IPS-18a (cell line): Measurements from ENCODE around the gene IPCEF1.

ENCODE experiments used
- H3K27ac ChIP-seq: one replicate; pipeline ENCODE4 v1.5.1; 2013; ENCODE audit warnings: low read length
- H3K27me3 ChIP-seq: one replicate; pipeline ENCODE4 v1.6.1; 2013; ENCODE audit warnings: mild to moderate bottlenecking, low read length; ENCODE audit not compliant: control insufficient read depth, insufficient read depth
- H3K36me3 ChIP-seq: one replicate; pipeline ENCODE4 v1.6.1; 2013; ENCODE audit warnings: low read depth, low read length; ENCODE audit not compliant: control insufficient read depth
- H3K4me1 ChIP-seq: one replicate; pipeline ENCODE4 v1.6.1; 2013; ENCODE audit warnings: low read depth, low read length; ENCODE audit not compliant: control insufficient read depth
- H3K4me3 ChIP-seq: one replicate; pipeline ENCODE4 v1.5.1; 2013; ENCODE audit warnings: low read length
- H3K9ac ChIP-seq: one replicate; pipeline ENCODE4 v1.6.1; 2013; ENCODE audit warnings: mild to moderate bottlenecking, low read length, moderate library complexity
- H3K9me3 ChIP-seq: one replicate; pipeline ENCODE4 v1.6.1; 2013; ENCODE audit warnings: low read depth, low read length; ENCODE audit not compliant: control insufficient read depth

Gene IPCEF1

DNA sequence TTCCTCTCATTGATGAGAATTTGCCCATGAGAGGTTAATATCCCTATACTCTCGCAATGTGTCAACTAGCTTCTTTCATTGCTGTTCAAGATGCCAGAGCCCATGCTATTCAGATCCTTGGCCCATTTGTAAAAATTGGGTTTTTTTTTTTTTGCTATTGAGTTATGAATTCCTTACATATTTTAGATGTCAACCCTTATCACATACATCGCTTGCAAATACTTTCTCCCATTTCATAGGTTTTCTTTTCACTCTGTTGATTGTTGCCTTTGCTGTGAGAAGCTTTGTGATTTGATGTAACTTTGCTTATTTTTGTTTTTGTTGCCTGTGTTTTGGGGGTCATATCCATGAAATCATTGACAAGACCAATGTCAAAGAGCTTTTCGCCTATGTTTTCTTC, 32.2 kb upstream of the IPCEF1 start:
- Histone ChIP-seq H3K9ac (no peak overlapping the region), H3K9me3 (no peaks in the 10 kb centered on the region), H3K27ac (no peak overlapping the region), H3K36me3 (no peaks in the 10 kb centered on the region), H3K27me3 (no peaks in the 10 kb centered on the region), H3K4me1 (no peaks in the 10 kb centered on the region), H3K4me3 (no peak overlapping the region)

DNA sequence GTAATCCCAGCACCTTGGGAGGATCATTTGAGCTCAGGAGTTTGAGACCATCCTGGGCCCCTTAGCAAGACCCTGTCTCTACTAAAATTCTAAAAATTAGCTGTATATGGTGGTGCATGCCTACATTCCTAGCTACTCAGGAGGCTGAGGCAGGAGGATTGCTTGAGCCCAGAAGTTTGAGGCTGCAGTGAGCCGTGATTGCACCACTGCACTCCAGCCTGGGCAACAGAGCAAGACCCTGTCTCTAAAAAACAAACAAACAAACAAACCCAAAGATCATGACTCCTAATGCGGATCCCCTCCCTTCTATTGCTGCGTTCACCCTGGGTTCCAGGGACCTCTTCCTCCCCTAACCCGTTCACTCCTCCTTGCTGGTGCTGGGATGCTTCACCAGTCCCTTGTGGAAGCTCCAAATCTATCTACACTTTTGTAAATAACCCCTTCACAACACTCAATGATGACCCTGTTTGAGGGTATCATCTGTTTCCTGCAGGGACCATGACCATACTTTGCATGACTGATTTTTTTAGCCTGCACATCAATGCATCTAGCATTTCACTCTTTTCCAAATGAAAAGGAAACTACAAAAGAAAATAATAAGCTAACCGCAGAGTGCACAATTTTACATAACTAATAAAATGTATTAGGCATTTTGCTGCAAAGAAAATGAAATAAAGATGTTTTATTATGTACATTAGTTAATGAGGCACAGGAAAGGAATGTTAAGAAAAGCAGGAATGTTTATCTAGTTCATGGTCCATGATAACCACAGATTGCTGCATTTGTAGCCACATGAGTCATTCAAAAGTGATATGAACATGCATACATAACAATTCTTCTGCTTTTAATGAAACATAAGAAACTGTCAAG, 30.5 kb upstream of the IPCEF1 start:
- H3K36me3 ChIP-seq, result no peaks in the 10 kb centered on the region
- H3K4me3 ChIP-seq, result no peak overlapping the region
- no peaks in the 10 kb centered on the region for H3K27me3 ChIP-seq
- no peak overlapping the region for H3K27ac ChIP-seq
- H3K4me1 ChIP-seq, result no peaks in the 10 kb centered on the region
- H3K9me3 ChIP-seq, result no peaks in the 10 kb centered on the region
- H3K9ac ChIP-seq, result no peak overlapping the region

DNA sequence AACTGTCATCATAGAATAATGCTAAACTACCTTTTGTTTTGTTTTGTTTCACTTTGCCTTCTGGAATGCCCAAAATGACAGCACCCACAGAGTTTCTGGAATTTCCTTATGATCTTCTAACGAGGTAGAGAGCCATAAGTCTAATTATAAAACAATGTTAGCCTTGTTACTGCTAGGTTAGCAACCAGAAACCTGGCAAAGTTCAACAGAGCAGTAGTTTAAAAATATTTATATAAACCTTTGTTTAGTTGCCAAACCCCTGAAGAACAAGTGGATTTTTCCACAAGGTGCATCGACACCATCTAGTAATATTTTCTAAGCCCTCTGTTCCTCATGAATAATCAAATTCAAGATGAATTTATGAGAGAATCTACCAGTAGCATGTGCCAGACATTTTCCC, 27.6 kb upstream of the IPCEF1 start:
- H3K27me3 ChIP-seq, result no peaks in the 10 kb centered on the region

DNA sequence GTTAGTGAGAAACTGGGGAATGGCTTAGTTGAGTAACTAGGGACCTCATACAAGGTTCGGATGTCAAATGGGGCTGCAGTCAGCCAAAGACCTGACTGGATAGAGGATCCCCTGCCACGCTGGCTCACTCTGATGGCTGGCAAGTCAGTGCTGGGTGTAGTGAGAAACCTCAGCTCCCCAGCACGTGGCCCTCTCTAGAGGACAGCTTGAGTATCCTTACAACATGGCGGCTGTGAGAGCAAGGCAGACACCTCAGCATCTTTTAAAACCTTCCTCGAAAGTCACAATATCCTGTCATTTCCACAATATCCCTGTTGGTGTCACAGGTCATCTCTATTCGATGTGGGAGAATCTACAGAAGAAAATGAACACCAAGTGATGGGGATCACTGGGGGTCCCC, 26.7 kb upstream of the IPCEF1 start:
- H3K9me3 ChIP-seq, result no peaks in the 10 kb centered on the region
- H3K4me1 ChIP-seq, result no peaks in the 10 kb centered on the region
- H3K36me3 ChIP-seq, result no peaks in the 10 kb centered on the region
- H3K27me3 ChIP-seq, result no peaks in the 10 kb centered on the region
- no peak overlapping the region for H3K4me3 ChIP-seq
- no peak overlapping the region for H3K27ac ChIP-seq
- H3K9ac ChIP-seq, result no peak overlapping the region

More for the DNA sequence above, 27.6 kb upstream of the IPCEF1 start:
- H3K4me1 ChIP-seq, result no peaks in the 10 kb centered on the region
- no peak overlapping the region for H3K4me3 ChIP-seq
- H3K27ac ChIP-seq, result no peak overlapping the region
- H3K9ac ChIP-seq, result no peak overlapping the region
- H3K36me3 ChIP-seq, result no peaks in the 10 kb centered on the region
- no peaks in the 10 kb centered on the region for H3K9me3 ChIP-seq

DNA sequence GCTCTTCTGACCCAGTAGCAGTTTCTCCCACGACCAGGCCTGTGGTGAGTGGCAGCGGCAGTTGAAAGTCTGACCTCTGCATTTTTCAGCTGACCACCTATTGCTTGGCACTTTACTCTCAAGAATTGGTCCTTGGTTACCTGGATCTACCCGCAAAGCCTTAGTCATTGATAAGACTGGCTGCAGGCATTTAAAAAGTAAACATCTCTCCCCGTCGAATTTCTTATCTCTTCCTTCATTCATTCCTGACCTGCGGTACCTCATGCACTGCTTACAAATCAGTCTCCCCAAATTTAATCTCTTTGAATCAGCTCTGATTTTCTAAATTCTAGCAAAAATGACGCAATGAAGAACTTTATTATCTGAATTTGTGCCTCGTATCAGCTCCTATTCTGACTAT, 26.1 kb upstream of the IPCEF1 start:
- no peaks in the 10 kb centered on the region for H3K27me3 ChIP-seq
- no peaks in the 10 kb centered on the region for H3K36me3 ChIP-seq
- H3K9ac ChIP-seq, result no peak overlapping the region
- no peak overlapping the region for H3K27ac ChIP-seq
- no peaks in the 10 kb centered on the region for H3K9me3 ChIP-seq
- no peak overlapping the region for H3K4me3 ChIP-seq
- H3K4me1 ChIP-seq, result no peaks in the 10 kb centered on the region

DNA sequence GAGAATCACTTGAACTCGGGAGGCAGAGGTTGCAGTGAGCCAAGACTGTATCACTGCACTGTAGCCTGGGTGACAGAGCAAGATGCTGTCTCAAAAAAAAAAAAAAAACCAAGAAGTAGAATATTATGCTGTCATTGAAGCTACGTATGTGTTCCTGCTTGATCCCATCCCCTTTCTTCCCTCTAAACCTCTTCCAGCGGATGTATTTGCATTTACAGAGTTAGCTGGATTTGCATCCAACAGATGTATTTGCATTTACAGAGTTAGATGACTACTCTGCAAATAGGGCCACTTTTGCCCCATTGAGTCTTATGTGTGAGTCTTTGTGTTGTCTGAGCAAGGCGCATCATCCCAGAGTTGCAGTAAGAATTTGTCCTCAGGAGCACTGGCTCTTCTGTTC, 24.9 kb upstream of the IPCEF1 start:
- H3K36me3 ChIP-seq, result no peaks in the 10 kb centered on the region
- H3K4me1 ChIP-seq, result no peaks in the 10 kb centered on the region
- H3K4me3 ChIP-seq, result no peak overlapping the region
- no peak overlapping the region for H3K9ac ChIP-seq
- H3K27ac ChIP-seq, result no peak overlapping the region
- no peaks in the 10 kb centered on the region for H3K9me3 ChIP-seq
- no peaks in the 10 kb centered on the region for H3K27me3 ChIP-seq

DNA sequence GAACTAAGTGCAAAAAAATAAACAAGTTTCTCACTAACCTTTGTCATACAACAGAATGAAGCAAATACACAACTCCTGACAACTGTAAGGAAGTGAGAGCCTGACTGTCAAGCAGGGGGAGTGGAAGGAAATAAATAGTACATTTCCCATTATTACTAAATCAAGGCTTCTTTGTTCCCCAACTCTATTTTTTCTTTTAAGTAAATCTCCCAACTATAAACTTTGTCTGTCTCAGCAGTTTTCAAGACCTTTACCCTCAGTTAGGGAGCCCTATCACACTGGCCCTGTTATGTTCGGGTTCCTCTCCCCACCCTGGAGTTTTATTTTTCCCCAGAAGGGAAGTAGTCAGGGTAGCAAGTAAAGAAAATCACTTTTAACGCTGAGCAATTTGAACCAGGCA, 24.1 kb upstream of the IPCEF1 start:
- H3K9me3 ChIP-seq, result no peaks in the 10 kb centered on the region
- no peaks in the 10 kb centered on the region for H3K4me1 ChIP-seq
- no peaks in the 10 kb centered on the region for H3K36me3 ChIP-seq
- H3K27me3 ChIP-seq, result no peaks in the 10 kb centered on the region
- H3K9ac ChIP-seq, result no peak overlapping the region
- H3K4me3 ChIP-seq, result no peak overlapping the region
- H3K27ac ChIP-seq, result no peak overlapping the region

DNA sequence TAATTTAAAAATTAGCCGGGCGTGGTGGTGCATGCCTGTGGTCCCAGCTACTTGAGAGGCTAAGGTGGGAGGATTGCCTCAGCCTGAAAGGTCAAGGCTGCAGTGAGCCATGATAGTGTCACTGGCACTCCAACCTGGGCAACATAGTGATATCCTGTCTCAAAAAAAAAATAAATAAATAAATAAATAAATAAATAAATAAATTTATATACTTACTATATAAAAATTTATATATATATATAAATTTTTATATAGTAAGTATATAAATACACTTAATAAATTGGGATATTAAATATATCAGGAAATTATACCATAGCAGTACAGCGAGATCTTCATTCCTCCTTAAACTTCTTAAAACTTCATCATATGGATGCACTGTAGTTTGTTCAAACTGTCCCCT, 23.0 kb upstream of the IPCEF1 start:
- no peak overlapping the region for H3K4me3 ChIP-seq
- H3K27ac ChIP-seq, result no peak overlapping the region
- no peaks in the 10 kb centered on the region for H3K9me3 ChIP-seq
- H3K9ac ChIP-seq, result no peak overlapping the region
- no peaks in the 10 kb centered on the region for H3K4me1 ChIP-seq
- H3K27me3 ChIP-seq, result no peaks in the 10 kb centered on the region
- no peaks in the 10 kb centered on the region for H3K36me3 ChIP-seq

DNA sequence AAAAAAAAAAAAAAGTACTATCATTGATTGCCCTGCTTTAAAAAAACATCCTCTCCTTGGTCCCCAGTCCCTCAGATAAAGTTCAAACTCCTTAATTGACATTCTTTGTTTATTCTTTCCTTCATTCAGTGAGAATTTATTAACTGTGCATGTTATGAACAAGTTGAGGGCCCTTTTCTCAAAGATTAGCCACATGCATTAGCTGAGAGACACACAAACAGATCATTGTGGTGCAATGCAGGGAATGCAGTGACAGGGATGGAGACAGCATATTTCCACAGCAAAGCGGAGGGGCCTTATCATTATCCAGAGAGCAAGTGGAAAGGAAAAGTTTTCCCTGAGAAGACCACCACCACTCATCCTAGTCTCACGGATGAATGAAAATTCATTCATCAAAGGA, 21.9 kb upstream of the IPCEF1 start:
- Histone ChIP-seq H3K4me3 (no peak overlapping the region), H3K27me3 (no peaks in the 10 kb centered on the region), H3K27ac (no peak overlapping the region), H3K36me3 (no peaks in the 10 kb centered on the region), H3K9ac (no peak overlapping the region), H3K4me1 (no peaks in the 10 kb centered on the region), H3K9me3 (no peaks in the 10 kb centered on the region)

DNA sequence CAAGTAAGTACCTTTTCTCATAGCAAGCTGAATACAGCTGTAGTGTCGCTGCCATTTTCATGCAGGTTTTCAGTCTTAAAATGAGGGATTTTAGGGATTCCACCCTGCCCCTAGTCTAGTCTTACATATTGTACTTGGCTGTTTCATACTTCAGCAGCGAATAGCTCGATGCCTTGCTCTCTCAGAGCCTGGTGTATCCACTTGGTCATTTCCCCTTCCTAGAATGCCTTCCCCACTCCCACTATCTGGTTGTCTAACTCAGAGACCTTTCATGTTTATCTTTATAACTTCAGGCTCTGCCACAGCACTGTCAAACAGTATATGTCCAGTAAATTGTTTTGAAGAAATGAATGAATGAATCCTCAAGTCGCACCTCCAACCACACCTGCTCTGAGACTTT, 21.1 kb upstream of the IPCEF1 start:
- Histone ChIP-seq H3K27ac (no peak overlapping the region), H3K27me3 (no peaks in the 10 kb centered on the region), H3K4me1 (no peaks in the 10 kb centered on the region), H3K9me3 (no peaks in the 10 kb centered on the region), H3K9ac (no peak overlapping the region), H3K36me3 (no peaks in the 10 kb centered on the region), H3K4me3 (no peak overlapping the region)

DNA sequence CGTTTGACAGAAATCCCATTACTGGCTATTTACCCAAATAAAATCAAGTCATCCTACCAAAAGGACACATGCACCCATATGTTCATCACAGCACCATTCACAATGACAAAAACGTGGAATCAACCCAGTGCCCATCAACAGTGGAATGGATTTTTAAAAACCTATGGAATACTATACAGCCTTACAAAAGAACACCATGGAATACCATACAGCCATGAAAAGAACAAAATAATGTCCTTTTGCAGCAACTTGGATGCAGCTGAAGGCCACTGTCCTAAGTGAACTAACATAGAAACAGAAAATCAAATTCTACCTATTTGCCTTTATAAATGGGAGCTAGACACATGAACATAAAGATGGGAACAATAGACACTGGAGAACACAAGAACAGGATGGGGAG, 17.4 kb upstream of the IPCEF1 start:
- Histone ChIP-seq H3K4me1 (no peaks in the 10 kb centered on the region), H3K27ac (no peak overlapping the region), H3K9ac (no peak overlapping the region), H3K4me3 (no peak overlapping the region), H3K27me3 (no peaks in the 10 kb centered on the region), H3K36me3 (no peaks in the 10 kb centered on the region), H3K9me3 (no peaks in the 10 kb centered on the region)

DNA sequence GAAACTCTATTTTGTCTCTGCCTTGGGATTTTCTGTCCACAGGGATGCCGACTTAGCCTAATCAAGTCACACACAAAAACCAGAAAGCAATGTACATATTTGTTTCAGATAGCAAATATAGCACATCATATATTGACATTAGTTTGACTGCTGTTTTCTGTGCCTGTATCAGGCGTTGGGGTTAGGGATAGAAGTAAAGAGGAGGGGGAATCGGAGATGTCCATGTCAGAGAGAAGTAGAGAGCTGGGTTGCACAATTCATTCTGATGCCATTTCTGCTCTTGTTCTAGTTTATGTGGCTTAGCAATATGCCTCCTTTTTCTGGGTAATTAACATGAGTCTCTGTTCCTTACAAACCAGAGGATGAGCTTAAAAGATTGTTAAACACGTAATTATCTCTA, 14.7 kb upstream of the IPCEF1 start:
- H3K9ac ChIP-seq, result no peak overlapping the region
- no peak overlapping the region for H3K27ac ChIP-seq
- no peaks in the 10 kb centered on the region for H3K27me3 ChIP-seq
- no peaks in the 10 kb centered on the region for H3K4me1 ChIP-seq
- no peak overlapping the region for H3K4me3 ChIP-seq
- no peaks in the 10 kb centered on the region for H3K9me3 ChIP-seq
- H3K36me3 ChIP-seq, result no peaks in the 10 kb centered on the region
